GM13976 (cell line): ENCODE data around the gene HAUS3.

Experiments used
- DNase-seq: peaks from one replicate; pipeline ENCODE4 v3.0.0; 2012; ENCODE audit warnings: low spot score
- in situ Hi-C: fragments of 300-500 bp; cut with MboI; formaldehyde crosslinking; loops from one replicate; pipeline ENCODE4 v1.12.0; 2022; ENCODE audit warnings: low sequenced_read_pairs, mixed read lengths, inconsistent platforms; ENCODE audit not compliant: unreplicated experiment
- TF ChIP-seq, protein P1 (sequence below): IDR thresholded peaks from 2 replicates; pipeline ENCODE4 v1.5.1; 2012; ENCODE audit warnings: borderline replicate concordance, mild to moderate bottlenecking; ENCODE audit not compliant: insufficient read depth; ENCODE audit errors: extremely low read depth, missing control alignments, control extremely low read depth

Gene HAUS3

DNA sequence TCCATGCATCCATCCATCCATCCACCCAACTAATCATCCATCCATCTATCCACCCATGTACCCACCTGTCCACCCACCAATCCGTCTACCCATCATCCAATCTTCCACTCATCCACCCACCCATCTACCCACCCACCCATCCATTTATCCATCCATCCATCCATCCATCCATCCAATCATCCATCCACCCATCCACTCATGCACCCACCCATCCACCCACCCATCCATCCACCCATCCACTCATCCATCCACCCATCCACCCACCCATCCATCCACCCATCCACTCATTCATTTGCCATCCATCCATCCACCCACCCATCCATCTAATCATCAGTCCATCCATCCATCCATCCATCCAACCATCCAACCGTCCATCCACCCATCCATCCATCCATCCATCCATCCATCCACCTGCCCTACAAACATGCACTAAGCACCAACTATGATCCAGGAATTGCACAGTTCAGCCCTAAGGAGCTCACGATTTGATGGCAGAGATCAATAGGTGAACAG lies 41.3 kb upstream of the HAUS3 start:
- DNase-seq: no peak
- in situ Hi-C loops: no loop called here
- TF ChIP-seq, protein P1, sequence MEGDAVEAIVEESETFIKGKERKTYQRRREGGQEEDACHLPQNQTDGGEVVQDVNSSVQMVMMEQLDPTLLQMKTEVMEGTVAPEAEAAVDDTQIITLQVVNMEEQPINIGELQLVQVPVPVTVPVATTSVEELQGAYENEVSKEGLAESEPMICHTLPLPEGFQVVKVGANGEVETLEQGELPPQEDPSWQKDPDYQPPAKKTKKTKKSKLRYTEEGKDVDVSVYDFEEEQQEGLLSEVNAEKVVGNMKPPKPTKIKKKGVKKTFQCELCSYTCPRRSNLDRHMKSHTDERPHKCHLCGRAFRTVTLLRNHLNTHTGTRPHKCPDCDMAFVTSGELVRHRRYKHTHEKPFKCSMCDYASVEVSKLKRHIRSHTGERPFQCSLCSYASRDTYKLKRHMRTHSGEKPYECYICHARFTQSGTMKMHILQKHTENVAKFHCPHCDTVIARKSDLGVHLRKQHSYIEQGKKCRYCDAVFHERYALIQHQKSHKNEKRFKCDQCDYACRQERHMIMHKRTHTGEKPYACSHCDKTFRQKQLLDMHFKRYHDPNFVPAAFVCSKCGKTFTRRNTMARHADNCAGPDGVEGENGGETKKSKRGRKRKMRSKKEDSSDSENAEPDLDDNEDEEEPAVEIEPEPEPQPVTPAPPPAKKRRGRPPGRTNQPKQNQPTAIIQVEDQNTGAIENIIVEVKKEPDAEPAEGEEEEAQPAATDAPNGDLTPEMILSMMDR: no peak

GRCh38 chr4:2281575-2282343 lies 39.8 kb upstream of the HAUS3 start:
- peak; percentile 59 for DNase-seq
- in situ Hi-C loops: no loop called here
- TF ChIP-seq, protein P1: no peak

DNA sequence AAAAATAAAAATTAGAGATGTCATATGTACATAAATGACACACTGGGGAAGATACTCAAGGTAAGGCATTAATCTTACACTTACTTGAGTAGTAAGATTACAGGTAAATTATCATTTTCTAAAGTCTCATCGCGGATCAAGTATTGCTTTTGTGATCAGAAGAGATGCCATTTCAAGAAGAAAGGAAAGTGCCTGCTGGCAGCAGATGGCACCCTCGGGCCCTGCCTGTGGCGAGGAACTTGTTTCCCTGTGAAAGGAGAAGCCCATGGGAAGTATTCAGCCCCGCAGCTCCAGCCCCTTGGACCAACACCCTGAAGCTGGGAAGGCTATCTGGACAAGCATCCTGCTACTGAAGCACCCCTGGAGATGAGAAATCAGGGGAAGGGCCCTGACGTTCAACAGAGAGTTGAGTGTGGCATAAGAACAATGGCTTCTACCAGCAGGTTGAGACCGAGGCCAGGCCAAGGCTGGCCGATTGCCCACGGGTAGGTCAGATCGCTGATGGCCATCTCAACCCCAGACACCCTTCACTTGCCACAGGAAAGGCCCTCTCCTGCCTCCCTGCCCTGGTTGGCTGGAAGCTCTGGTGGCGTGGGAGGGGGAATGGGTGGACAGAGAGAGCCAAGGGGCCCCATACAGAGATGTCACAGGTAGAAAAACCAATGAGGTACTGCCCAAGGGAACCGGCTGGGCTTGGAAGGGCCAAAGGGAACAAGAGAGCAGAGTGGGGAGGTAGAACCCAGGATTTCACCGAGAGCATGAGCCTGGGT lies 38.8 kb upstream of the HAUS3 start:
- DNase-seq: no peak
- TF ChIP-seq, protein P1: no peak
- in situ Hi-C loops: no loop called here

GRCh38 chr4:2277956-2278355 lies 36.0 kb upstream of the HAUS3 start:
- in situ Hi-C loops: no loop called here
- no peak for DNase-seq
- TF ChIP-seq, protein P1: no peak

DNA sequence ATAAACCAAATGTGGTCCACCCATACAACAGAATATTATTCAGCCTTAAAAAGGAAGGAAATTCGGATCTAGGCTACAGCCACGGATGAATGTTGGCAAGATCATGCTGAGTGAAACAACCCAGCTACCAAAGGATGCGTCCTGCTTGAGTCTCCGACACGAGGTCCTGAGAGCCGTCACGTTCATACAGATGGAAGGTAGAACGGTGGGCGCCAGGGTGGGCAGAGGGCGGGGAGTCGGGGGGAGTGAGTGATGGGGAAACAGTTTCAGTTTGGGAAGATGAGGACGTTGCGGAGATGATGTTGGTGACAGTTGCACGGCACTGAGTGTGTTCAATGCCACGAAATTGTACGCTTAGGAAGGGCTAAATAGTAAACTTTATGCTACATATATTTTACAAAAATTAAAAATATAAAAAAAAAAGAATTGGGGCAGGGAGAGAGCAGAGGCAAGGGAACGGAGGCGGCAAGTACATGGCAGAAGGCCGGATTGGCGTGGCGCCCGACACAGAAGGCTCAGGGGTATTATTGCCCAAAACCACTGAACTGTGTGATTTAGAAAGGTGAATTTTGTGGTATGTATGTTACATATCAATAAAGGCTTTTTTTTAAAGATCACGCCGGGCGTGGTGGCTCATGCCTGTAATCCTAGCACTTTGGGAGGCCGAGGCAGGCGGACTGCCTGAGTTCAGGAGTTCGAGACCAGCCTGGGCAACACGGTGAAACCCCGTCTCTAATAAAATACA lies 34.8 kb upstream of the HAUS3 start:
- in situ Hi-C loops: no loop called here

More for the DNA sequence above, 34.8 kb upstream of the HAUS3 start:
- no peak for DNase-seq
- TF ChIP-seq, protein P1: no peak
